ENCODE data around the gene XRCC4.

Gene XRCC4

DNA sequence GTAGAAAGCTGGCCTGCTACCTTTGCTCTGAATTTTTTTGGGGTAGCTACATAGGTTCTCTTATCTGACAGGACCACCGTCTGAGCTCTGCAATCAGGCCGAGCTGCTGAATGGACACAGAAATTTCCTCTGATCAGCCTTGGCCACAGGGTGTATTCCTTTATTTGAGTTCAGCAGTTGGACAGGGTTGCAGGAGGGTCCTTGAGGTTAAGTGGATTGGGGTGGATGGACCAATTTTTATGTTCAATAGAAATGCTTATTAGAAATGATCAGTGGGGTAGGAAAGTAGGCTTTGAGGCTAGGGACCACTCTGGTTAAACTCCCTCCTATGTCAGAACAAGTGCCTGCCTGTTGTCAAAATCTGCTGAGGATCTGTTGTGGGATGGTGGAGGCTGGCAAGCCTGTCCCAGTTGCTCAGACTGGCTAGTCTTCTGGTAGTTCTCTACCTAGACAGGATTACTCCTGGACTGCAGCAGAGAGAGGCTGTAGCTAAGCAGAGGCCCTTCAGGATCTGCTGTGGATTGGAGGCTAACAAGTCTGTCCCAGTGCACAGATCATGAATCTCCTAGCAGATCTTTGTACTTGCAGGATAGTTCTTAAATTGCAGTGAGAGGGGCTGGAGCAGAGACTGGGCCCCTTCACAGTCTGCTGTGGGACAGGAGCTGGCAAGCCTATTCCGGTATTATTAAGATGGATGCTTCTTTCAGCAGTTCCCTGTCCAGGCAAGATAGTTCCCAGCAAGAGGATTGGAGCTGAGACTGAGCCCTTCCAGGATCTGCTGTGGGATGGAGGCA, 18.0 kb downstream of the XRCC4 start:
- Mint-ChIP-seq H3K4me3 (no peak overlapping the region), H3K36me3 (peaks cover 24% of the 10 kb centered on the region), H3K27me3 (no peaks in the 10 kb centered on the region), H3K9me3 (ENCODE audit: low read depth) (peaks cover 10% of the 10 kb centered on the region), H3K27ac (no peak overlapping the region), H3K4me1 (ENCODE audit: low read depth) (peaks cover 35% of the 10 kb centered on the region)

DNA sequence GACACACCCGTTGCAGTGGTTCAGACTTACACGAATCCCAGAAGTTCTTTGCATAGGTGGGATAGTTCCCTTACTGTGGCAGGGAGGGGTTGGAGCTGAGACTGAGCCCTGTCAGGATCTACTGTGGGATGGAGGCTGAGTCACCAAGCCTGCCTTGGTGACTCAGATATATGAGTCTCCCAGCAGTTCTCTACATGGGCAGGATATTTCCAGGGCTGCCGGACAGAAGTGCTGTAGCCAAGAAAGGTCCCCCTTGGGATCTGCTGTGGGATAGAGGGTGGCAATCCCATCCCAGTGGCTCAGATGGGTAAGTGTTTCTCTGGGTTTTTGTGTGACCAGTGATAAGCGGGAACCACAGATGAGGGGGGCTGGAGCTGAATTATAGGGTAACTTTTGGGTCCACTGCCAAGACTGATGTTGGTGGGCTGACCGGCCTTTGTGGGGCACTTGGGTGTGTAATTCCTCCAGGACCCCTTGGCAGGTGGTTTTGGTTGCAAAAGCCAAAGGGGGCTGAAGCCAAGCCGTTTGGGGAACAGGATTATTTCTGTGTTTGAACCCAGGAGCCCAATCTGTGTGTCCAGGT, 18.7 kb downstream of the XRCC4 start:
- no peak overlapping the region for H3K4me3 Mint-ChIP-seq
- peaks cover 30% of the 10 kb centered on the region for H3K4me1 Mint-ChIP-seq (ENCODE audit: low read depth)
- H3K27ac Mint-ChIP-seq: no peak overlapping the region
- no peaks in the 10 kb centered on the region for H3K27me3 Mint-ChIP-seq
- peaks cover 20% of the 10 kb centered on the region for H3K36me3 Mint-ChIP-seq
- peaks cover 10% of the 10 kb centered on the region for H3K9me3 Mint-ChIP-seq (ENCODE audit: low read depth)

DNA sequence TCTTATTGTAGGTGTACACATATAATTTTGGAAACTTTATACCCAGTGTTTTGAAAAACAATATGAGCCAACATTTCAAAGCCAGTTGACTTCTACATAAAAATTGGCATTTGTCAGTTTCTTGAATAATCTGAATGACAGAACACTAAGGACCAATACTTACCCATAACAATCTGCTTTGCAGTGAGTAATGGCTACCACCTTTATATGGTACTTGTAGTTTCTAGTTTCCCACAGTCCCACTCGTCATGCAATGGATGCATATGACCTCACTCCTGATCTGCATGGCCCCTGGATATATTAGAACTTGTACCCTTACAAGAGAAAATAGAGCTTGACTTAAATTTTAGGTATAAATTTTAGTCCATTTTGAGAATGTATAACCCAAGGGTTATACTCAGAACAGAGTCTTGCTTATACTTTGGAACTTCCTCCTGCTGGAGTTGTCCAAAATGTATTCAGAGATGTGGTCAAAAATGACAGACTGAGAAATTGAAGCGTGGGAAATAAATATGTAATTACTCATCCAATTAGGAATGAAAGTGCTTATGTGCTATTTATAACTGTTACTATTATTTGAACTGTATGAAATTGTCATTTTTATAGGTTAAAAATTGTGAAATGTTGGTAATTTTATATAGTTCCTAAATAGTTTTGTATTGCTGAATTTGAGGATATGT, 19.5 kb downstream of the XRCC4 start:
- Mint-ChIP-seq H3K4me3 (no peak overlapping the region), H3K4me1 (ENCODE audit: low read depth) (peaks cover 23% of the 10 kb centered on the region), H3K27me3 (no peaks in the 10 kb centered on the region), H3K9me3 (ENCODE audit: low read depth) (peaks cover 10% of the 10 kb centered on the region), H3K27ac (no peak overlapping the region), H3K36me3 (peaks cover 20% of the 10 kb centered on the region)

DNA sequence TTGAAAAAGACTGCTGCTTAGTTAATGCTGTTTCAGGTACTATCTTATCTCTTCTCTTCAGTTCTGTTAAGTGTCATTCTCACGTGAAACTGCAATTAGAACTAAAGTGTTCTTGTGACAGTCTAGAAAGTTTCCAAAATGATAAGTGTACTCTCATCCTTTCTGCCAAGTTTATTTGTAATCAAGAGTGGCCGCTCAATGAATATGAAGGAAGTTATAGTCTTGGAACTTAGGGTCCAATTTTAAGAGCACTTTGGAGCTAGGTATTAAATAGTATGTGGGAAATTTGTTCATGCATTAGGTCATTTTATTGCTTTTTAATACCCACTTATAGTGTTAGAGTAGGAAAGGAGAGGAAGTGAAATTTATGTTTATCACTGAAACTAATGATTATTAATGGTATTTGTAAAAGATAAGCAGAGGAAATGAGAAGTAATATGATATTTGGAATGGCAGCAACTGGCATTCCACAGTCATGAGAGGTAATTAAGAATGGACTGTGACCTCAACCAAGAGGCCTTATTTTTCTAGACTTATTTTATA, 20.4 kb downstream of the XRCC4 start:
- H3K27me3 Mint-ChIP-seq: no peaks in the 10 kb centered on the region
- H3K9me3 Mint-ChIP-seq (ENCODE audit: low read depth): peaks cover 7% of the 10 kb centered on the region
- peaks cover 17% of the 10 kb centered on the region for H3K36me3 Mint-ChIP-seq
- no peak overlapping the region for H3K4me3 Mint-ChIP-seq
- no peak overlapping the region for H3K27ac Mint-ChIP-seq
- H3K4me1 Mint-ChIP-seq (ENCODE audit: low read depth): peaks cover 14% of the 10 kb centered on the region

DNA sequence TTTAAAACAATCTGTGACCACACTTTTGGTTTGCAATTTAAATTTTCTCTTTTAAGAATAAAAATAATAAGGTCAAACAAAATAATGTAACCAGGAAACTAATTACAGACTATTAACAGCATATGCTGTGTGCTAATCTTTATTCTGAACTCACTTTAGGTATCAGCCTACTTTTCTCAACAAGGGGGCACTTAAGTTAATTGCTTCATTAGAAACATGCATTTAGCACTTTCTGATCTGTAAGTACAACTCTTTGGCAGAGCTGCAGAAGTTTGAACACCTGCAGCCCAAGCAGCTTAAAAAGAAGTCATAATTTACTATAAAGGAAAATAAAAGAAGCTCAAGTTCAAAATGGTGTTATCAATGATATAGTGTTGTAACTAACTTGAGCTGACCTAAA, 21.7 kb downstream of the XRCC4 start:
- Mint-ChIP-seq H3K27me3 (no peaks in the 10 kb centered on the region), H3K4me1 (ENCODE audit: low read depth) (peaks cover 4% of the 10 kb centered on the region), H3K27ac (no peak overlapping the region), H3K9me3 (ENCODE audit: low read depth) (no peaks in the 10 kb centered on the region), H3K36me3 (peaks cover 7% of the 10 kb centered on the region), H3K4me3 (no peak overlapping the region)

DNA sequence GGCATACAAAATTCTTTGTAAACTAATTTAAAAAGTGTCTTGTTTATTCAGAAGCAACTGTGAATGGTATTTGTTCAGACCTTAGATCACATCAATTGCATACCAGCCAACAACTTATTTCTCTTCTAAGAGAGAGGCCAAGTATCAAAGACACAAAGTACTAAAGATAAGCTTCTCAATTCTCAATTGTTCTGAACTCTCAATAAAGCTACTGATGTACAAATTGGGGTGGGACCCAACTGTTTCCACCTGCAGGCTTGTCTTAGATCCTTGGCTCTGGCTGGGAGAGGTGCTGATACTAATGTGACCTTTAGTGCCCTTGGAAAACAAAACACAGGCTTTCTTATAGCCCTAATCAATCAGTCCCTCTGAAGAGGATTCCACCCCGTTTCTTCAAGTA, 22.1 kb downstream of the XRCC4 start:
- H3K4me3 Mint-ChIP-seq: no peak overlapping the region
- peaks cover 7% of the 10 kb centered on the region for H3K36me3 Mint-ChIP-seq
- H3K4me1 Mint-ChIP-seq (ENCODE audit: low read depth): peaks cover 3% of the 10 kb centered on the region
- no peak overlapping the region for H3K27ac Mint-ChIP-seq
- H3K27me3 Mint-ChIP-seq: no peaks in the 10 kb centered on the region
- H3K9me3 Mint-ChIP-seq (ENCODE audit: low read depth): no peaks in the 10 kb centered on the region

DNA sequence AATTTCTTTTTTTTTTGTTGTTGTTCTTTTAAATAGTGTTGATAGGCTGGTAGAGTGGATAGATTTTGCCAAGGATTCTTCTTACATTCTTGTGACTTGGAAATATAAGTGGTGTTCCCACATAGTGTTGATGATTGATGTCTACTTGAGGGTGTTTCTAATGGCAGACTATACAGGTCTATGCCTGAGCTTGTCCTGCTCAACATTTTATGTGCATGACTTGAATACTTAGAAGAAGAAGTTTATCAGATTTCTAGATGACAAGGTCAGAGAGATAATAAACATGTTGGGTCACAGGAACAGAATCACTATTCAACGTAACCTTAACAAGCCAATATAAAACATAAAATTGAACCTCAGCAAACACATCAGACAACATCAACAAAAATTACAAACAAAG, 24.2 kb downstream of the XRCC4 start:
- H3K4me3 Mint-ChIP-seq: no peak overlapping the region
- no peaks in the 10 kb centered on the region for H3K9me3 Mint-ChIP-seq (ENCODE audit: low read depth)
- H3K36me3 Mint-ChIP-seq: peaks cover 3% of the 10 kb centered on the region
- H3K4me1 Mint-ChIP-seq (ENCODE audit: low read depth): peaks cover 3% of the 10 kb centered on the region
- H3K27ac Mint-ChIP-seq: no peak overlapping the region
- no peaks in the 10 kb centered on the region for H3K27me3 Mint-ChIP-seq

DNA sequence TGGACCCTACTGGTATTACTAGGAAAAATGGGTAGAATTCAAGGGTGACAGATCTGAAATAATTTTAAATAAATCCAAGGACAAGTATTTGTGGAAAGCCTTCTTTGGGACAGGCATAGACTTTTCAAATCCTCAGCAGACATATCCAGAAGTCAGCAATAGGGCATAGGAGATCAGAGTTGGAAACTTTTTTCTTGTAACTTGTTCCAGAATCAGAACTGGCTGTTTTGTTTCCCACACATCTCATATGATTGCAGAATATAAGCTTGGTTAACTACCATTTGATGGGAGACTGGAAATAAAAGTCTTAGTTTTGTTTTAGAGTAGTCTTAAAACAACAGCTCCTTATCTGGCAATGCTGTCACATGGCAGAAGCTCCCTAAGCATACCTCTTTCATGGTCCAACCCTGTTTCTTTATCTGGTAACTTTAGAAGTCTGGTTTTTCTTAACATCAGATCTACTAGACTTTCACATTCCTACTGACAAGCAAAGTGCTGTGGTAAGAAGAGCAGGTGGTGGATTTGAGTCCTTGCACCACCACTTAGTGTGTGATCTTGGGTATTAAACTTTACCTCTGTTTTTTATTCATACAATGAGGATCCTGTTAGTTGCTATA, 25.1 kb downstream of the XRCC4 start:
- H3K27ac Mint-ChIP-seq: no peak overlapping the region
- H3K4me3 Mint-ChIP-seq: no peak overlapping the region
- H3K27me3 Mint-ChIP-seq: no peaks in the 10 kb centered on the region
- H3K4me1 Mint-ChIP-seq (ENCODE audit: low read depth): peaks cover 3% of the 10 kb centered on the region
- peaks cover 8% of the 10 kb centered on the region for H3K36me3 Mint-ChIP-seq
- no peaks in the 10 kb centered on the region for H3K9me3 Mint-ChIP-seq (ENCODE audit: low read depth)

DNA sequence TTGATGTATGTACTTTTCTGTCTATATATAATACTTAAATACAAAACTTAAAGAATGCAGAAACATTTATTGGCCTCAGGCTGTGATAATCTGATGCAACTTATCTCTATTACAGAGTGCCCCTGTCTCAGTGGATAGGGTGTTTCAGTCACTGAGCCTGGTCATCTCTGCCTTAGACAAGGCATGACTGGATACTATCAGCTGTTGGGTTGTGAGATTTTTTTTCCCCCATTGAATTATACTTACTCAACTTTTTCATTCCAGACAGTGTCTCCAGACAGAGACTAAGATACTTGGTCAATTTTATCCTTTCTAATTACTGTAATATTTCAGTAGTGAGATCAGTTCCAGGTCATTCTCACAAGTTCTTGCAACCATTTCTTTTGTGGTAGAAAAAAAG, 26.7 kb downstream of the XRCC4 start:
- Mint-ChIP-seq H3K9me3 (ENCODE audit: low read depth) (no peaks in the 10 kb centered on the region), H3K27ac (no peak overlapping the region), H3K4me3 (no peak overlapping the region), H3K36me3 (peaks cover 10% of the 10 kb centered on the region), H3K4me1 (ENCODE audit: low read depth) (no peaks in the 10 kb centered on the region), H3K27me3 (no peaks in the 10 kb centered on the region)

DNA sequence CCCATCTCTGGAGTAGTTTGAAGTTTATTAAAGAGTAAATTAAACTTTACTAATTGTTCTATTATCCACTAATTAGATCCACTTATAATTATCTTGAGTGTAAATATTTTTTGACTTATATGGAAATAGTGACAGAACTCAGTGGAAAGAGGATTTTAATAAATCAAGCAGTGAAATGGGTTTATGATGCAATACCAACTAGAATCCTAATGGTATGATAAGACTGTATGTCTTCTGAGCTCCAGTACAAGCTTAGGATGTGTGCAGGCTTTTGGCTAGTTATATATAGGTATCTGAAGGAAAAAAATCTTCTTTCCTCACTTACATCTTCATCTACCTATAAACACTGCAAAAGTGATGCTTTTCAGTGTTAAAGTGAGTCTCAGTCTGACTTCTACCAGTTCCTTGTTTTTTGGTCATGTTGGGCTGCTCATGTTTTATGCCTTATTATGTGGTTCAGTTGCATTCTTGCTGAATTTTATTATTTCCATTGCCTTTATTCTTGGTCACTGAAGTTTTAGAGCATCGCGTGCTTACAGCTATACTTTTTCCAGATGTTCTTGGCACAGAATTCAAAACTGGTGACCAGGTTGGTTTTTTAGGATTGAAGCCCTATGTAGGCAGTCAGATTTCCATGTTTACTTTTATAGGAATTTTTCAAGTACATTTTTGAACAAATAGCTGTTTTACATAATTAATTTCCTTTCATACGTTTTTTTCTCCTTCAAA, 30.5 kb downstream of the XRCC4 start:
- no peak overlapping the region for H3K4me3 Mint-ChIP-seq
- H3K9me3 Mint-ChIP-seq (ENCODE audit: low read depth): no peaks in the 10 kb centered on the region
- H3K27ac Mint-ChIP-seq: no peak overlapping the region
- no peaks in the 10 kb centered on the region for H3K27me3 Mint-ChIP-seq
- H3K36me3 Mint-ChIP-seq: peaks cover 21% of the 10 kb centered on the region
- H3K4me1 Mint-ChIP-seq (ENCODE audit: low read depth): no peaks in the 10 kb centered on the region

DNA sequence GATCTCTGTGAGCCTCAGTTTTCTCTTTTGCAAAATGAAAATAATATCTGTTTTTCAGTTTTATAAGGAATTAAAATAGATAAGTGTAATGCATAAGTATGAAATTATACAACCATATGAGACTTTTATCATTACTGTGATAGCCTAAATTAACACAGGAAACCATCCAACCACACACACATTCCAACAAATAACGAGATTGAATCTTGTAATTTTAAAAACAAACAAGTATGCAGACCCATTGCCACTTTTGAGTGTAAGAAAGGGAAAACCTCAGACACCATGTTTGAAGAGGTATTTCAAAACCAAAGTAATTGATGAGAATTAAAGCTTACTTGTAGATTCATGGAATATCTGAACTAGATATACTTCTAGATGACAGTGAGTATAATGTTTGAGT, 32.0 kb downstream of the XRCC4 start:
- Mint-ChIP-seq H3K4me1 (ENCODE audit: low read depth) (no peaks in the 10 kb centered on the region), H3K4me3 (no peak overlapping the region), H3K27me3 (no peaks in the 10 kb centered on the region), H3K9me3 (ENCODE audit: low read depth) (no peaks in the 10 kb centered on the region), H3K27ac (no peak overlapping the region), H3K36me3 (peaks cover 25% of the 10 kb centered on the region)

DNA sequence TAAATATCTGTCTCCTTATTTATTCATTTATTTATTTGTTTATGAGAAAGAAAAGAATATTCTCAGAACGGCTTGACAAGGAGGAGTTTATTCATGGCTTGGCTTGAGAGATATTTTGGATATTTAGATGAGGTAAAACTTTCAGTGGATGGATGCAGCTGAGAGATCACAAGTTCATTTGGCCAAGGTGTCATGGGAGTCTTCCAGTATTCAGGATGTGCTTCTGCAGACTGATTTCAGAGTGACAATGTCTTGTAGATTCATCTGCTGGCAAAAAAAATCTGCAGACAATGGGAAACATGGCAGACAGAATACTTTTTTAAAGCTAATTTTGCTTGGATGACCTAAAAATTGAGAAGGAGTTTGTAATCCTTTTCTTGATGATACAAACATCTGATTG, 38.5 kb downstream of the XRCC4 start:
- Mint-ChIP-seq H3K9me3 (ENCODE audit: low read depth) (peaks cover 6% of the 10 kb centered on the region), H3K27ac (no peak overlapping the region), H3K4me3 (no peak overlapping the region), H3K27me3 (no peaks in the 10 kb centered on the region), H3K36me3 (peaks cover 32% of the 10 kb centered on the region), H3K4me1 (ENCODE audit: low read depth) (no peaks in the 10 kb centered on the region)

DNA sequence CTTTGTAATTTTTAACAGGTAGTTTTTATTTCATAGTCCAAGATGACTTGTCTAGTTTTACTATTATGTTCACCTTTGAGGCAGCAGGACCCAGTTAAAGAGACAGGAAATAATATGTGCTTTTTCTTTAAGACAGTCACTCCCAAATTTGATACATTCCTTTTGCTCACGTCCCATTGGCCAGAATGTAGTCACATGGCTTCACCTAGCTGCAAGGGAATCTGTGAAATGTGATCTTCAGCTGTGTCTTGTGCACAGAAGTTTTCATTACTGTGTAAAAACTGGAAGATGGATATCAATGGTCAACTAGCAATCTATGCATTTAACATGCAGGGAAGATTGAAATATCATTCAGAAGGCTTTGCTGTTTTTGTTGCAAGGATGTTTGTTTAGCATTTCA, 41.1 kb downstream of the XRCC4 start:
- Mint-ChIP-seq H3K36me3 (peaks cover 19% of the 10 kb centered on the region), H3K27ac (no peak overlapping the region), H3K4me3 (no peak overlapping the region), H3K27me3 (no peaks in the 10 kb centered on the region), H3K9me3 (ENCODE audit: low read depth) (peaks cover 6% of the 10 kb centered on the region), H3K4me1 (ENCODE audit: low read depth) (no peaks in the 10 kb centered on the region)

DNA sequence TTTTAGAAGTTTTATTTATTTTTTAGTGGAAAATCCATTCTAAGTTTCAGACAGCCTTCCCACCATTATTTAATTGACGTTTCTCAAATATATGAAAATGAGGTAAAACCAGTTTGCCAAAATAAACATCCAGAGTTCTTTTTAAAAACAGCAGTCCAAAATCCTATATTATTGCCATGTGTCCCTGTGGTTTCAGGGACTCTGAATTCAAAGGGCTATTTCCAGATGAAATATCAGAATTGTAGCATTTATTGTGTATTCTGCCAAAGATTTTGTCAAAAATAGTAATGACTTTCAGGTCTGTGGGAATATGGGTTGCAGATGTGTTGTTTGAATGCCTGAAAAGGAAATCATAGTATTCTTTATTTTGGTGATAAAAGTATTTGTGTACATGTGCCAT, 41.6 kb downstream of the XRCC4 start:
- H3K4me1 Mint-ChIP-seq (ENCODE audit: low read depth): no peaks in the 10 kb centered on the region
- no peaks in the 10 kb centered on the region for H3K27me3 Mint-ChIP-seq
- no peak overlapping the region for H3K27ac Mint-ChIP-seq
- H3K4me3 Mint-ChIP-seq: no peak overlapping the region
- H3K9me3 Mint-ChIP-seq (ENCODE audit: low read depth): peaks cover 6% of the 10 kb centered on the region
- peaks cover 19% of the 10 kb centered on the region for H3K36me3 Mint-ChIP-seq
